Measurements from ENCODE around the gene ADPRHL1.

DNA sequence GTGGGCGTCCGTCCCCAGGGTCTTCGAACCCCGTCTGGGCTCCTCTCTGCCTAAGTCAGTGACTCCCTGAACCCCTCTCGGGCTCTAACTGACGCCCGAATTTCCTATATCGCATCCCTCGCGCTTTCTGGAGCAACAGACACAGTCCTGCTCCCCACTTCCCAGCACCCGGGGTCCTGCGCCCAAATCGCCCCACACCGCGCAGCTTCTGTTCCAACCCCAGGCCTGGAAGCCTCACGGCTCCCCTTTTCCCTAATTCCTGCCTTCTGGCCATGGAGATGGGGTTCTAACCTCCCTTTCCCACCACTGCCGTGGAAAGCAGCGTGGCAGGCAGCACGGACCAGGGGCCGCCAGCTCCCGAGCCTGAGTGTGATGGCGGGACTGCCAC lies 87.7 kb downstream of the ADPRHL1 start:
- TF ChIP-seq, protein P1, sequence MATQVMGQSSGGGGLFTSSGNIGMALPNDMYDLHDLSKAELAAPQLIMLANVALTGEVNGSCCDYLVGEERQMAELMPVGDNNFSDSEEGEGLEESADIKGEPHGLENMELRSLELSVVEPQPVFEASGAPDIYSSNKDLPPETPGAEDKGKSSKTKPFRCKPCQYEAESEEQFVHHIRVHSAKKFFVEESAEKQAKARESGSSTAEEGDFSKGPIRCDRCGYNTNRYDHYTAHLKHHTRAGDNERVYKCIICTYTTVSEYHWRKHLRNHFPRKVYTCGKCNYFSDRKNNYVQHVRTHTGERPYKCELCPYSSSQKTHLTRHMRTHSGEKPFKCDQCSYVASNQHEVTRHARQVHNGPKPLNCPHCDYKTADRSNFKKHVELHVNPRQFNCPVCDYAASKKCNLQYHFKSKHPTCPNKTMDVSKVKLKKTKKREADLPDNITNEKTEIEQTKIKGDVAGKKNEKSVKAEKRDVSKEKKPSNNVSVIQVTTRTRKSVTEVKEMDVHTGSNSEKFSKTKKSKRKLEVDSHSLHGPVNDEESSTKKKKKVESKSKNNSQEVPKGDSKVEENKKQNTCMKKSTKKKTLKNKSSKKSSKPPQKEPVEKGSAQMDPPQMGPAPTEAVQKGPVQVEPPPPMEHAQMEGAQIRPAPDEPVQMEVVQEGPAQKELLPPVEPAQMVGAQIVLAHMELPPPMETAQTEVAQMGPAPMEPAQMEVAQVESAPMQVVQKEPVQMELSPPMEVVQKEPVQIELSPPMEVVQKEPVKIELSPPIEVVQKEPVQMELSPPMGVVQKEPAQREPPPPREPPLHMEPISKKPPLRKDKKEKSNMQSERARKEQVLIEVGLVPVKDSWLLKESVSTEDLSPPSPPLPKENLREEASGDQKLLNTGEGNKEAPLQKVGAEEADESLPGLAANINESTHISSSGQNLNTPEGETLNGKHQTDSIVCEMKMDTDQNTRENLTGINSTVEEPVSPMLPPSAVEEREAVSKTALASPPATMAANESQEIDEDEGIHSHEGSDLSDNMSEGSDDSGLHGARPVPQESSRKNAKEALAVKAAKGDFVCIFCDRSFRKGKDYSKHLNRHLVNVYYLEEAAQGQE (IDR thresholded peaks at IDR 0.05; ENCODE audit: low read depth), result no peak
- TF ChIP-seq YY1 (IDR thresholded peaks at IDR 0.05; ENCODE audit: low read depth), result no peak
- TF ChIP-seq EP300 (IDR thresholded peaks at IDR 0.05; ENCODE audit: borderline replicate concordance), result no peak
